ENCODE results near the gene IFNL1. TPM values are rescaled to one million over a fixed set of nuclear protein-coding genes. Genes with fewer than 3 reads are reported as not detected.

IFNL1 gene
- total and polyA plus RNA-seq, 9 of the 15 experiments (the other 6 are each of a cell fraction or from before 2014, with no cell fraction given): not detected

- Histone ChIP-seq H2AFZ (ENCODE audit: low read depth, low read length) (peak overlapping the region; percentile 25), H3K27me3 (ENCODE audit: control insufficient read depth in 2 of 2, insufficient read depth in 2 of 2, low read length in 2 of 2) (no peaks in the 10 kb centered on the region), H3K36me3 (ENCODE audit: control insufficient read depth, insufficient read depth, low read length) (peaks cover 36% of the 10 kb centered on the region; the same call in 1 of the 3 replicates), H3K4me2 (ENCODE audit: insufficient read depth, low read length) (peak overlapping the region; percentile 74), H3K79me2 (ENCODE audit: control insufficient read depth, insufficient read depth, low read length) (peaks cover 15% of the 10 kb centered on the region), H3K4me3 (no peak overlapping the region), H3K9me3 (replicated peaks; ENCODE audit: control insufficient read depth, insufficient read depth, low read depth, low read length) (no peaks in the 10 kb centered on the region), H3K9me1 (ENCODE audit: control insufficient read depth, insufficient read depth, low read length) (no peaks in the 10 kb centered on the region), H3K4me1 (replicated peaks in 1 of 2; ENCODE audit: control insufficient read depth in 2 of 2, insufficient read depth in 2 of 2, low read length in 2 of 2) (peaks cover 40 to 43% of the 10 kb centered on the region in 2 experiments), H3K27ac (ENCODE audit: extremely low read depth, low read depth, low read length) (peak overlapping the region; percentile 73; the same call in 2 of the 3 replicates), H3K9ac (ENCODE audit: insufficient read depth in 1 of 2, low read depth in 2 of 2, low read length in 2 of 2) (no peak overlapping the region), H4K20me1 (replicated peaks; ENCODE audit: control insufficient read depth, insufficient read depth, low read length) (no peaks in the 10 kb centered on the region)
- intact Hi-C loops (cut with micrococcal nuclease): loop anchor here (10.0 kb wide), 1 partner anchor 54 kb away; no protein-coding TSS in a partner anchor
- CTCF ChIA-PET (ENCODE audit: low intra/inter-chr PET ratio): interaction anchor here (0.6 kb wide), 1 partner anchor 20 kb away, joined by 3 read pairs; no protein-coding TSS in a partner anchor
- WGBS (ENCODE audit: insufficient coverage, low coverage, missing lambda C conversion rate): 16% methylated on average over 12 of the region's 18 CpGs
- no TSS peak for BruUV-seq (replicated peaks)
- ATAC-seq (peak; percentile 75), DNase-seq (ENCODE audit: extremely low read depth in 1 of 4, low spot score in 3 of 4) (peak; percentile 72 to 83 (median 82)), FAIRE-seq (peak; percentile 93)
- POLR2A ChIA-PET: interaction anchor here (0.6 to 1.5 kb wide), 3 partner anchors 9 to 71 kb away, joined by 3 to 6 read pairs (median 5); no protein-coding TSS in a partner anchor
- in situ Hi-C loops (cut with MboI): no loop called here
- TF ChIP-seq BHLHE40 (IDR thresholded peaks at IDR 0.05; ENCODE audit: low read length) (peak; percentile 15; the same call in 1 of the 2 replicates), DEAF1 (CRISPR knock-in tag; IDR thresholded peaks at IDR 0.05) (no peak), HDAC2 (IDR thresholded peaks at IDR 0.05) (peak; percentile 48; the same call in 1 of the 2 replicates), CXXC5 (CRISPR knock-in tag; IDR thresholded peaks at IDR 0.05) (peak; percentile 56; the same call in 1 of the 2 replicates), SREBF2 (CRISPR knock-in tag; IDR thresholded peaks at IDR 0.05) (no peak), TCF3 (CRISPR knock-in tag; IDR thresholded peaks at IDR 0.05) (peak; percentile 93), JUND (IDR thresholded peaks at IDR 0.05; ENCODE audit: borderline replicate concordance, low read depth, low read length) (0 out of 2 replicates have a peak, but pooled peaks have one; percentile 3), JUND (tag; IDR thresholded peaks at IDR 0.05; ENCODE audit: borderline replicate concordance, low read depth, low read length) (no peak), TEAD1 (CRISPR knock-in tag; IDR thresholded peaks at IDR 0.05) (peak in 1 of 2 experiments; percentile 52; a peak in 1 of 4 replicates), MTA3 (IDR thresholded peaks at IDR 0.05; ENCODE audit: borderline replicate concordance) (0 out of 2 replicates have a peak, but pooled peaks have one; percentile 18), ZNF583 (CRISPR knock-in tag; IDR thresholded peaks at IDR 0.05) (no peak), RBBP5 (IDR thresholded peaks at IDR 0.05; ENCODE audit: borderline replicate concordance, insufficient read depth, low read length, poor library complexity, severe bottlenecking) (peak; percentile 40), TEAD4 (IDR thresholded peaks at IDR 0.05; ENCODE audit: low read length) (peak; percentile 76), TEAD4 (CRISPR knock-in tag; IDR thresholded peaks at IDR 0.05; ENCODE audit: borderline replicate concordance) (no peak), MTA2 (IDR thresholded peaks at IDR 0.05; ENCODE audit: low read depth) (peak; percentile 66), FOXP4 (CRISPR knock-in tag; IDR thresholded peaks at IDR 0.05; ENCODE audit: borderline replicate concordance) (no peak)
- TF ChIP-seq, protein P1, sequence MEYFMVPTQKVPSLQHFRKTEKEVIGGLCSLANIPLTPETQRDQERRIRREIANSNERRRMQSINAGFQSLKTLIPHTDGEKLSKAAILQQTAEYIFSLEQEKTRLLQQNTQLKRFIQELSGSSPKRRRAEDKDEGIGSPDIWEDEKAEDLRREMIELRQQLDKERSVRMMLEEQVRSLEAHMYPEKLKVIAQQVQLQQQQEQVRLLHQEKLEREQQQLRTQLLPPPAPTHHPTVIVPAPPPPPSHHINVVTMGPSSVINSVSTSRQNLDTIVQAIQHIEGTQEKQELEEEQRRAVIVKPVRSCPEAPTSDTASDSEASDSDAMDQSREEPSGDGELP (CRISPR knock-in tag; IDR thresholded peaks at IDR 0.05; ENCODE audit: borderline replicate concordance): peak; percentile 33; the same call in 1 of the 2 replicates
Observed at GRCh38 chr19:39308531-39309304, 12.5 kb downstream of the IFNL1 start.
